Renal cortical epithelial cell (primary cell): ENCODE data around the gene MRPL24. TPM values are rescaled to one million over a fixed set of nuclear protein-coding genes. Genes with fewer than 3 reads are reported as not detected.

Experiments used
- DNase-seq: peaks from one replicate; pipeline ENCODE4 v3.0.0-alpha.2; 2011; ENCODE audit warnings: low read depth
- total RNA-seq: library from RNA; depleted of rRNA; stranded (reverse); fragments of >200 nt; gene quantifications from 2 replicates; pipeline ENCODE4 v1.2.3, GENCODE V29; 2014

The MRPL24 gene
- total RNA-seq, 1 donor from 2014 or later: 26.3 TPM

DNA sequence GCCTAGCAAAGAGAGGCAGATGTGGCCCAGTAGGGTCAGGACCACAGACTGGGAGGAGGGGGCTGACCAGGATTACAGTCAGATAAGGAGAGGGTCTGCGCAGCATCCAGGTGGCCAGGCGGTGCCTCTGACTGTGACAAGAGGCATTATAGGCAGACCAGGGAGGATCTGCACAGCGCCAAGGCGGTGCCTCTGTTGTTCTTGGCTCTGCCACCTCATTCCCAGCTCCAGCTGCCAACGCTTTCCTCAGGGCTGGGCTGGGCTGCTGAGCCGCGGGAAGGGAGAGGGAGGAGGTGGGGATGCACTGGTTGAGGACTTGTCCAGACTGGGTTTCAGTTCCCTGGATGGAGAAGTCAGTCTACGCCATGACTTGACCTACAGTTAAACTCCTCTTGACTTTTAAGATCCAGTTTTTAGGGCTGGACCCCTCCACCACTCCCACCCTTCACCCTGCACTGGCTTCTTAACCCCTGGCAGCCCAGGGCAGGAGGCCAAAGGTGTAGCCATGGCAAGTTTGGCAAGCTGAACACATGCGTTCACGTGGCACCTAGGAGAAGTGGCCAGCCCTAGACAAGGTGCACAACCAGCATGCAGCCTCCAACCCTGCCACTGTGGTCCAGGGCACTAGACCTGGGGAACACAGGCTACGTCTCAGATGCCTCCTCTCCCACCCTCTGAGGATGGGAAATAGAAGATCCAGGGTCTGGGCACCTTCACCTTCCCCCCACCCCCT lies 31.0 kb downstream of the MRPL24 start:
- peak; percentile 49 for DNase-seq

DNA sequence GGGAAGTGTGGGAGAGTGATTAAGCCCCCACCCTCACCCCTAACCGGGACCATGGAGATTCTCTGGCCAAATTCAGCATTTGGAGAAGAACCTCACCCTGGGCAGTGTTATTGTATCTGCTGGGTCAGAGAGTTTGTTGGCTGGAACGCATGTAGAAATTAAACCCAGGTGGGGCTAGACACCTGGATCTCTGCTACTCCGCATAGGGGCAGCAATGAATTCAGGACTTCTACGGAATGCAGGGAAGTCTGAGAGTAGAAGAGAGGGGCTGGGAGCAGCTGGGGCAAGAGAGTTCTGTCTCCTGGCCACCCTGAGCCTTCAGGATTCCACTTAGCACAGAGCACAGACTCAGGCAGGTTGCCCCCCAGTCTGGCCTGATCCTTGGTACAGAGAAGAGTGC lies 31.9 kb downstream of the MRPL24 start:
- no peak for DNase-seq

DNA sequence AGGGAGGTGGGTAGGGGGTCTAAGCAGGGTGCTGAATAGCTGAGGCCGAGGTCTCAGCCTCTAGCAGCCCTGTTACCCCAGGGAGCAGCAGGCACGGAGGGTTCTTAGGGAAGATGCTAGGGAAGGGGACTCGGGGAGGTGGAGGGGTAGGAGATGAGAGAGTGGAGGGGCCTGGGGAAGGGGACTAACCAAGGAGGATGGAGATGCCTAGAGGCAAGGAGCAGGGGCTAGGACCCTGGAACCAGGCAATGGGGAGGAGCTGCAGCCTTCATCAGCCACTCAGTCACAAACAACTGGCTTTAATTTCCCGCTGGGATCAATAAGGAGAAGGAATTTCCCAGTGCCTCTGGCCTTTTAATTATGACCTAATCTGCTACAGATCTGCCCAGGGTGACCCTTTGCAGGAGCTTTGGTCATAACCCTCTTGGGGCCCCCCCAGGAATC lies 32.6 kb downstream of the MRPL24 start:
- no peak for DNase-seq

DNA sequence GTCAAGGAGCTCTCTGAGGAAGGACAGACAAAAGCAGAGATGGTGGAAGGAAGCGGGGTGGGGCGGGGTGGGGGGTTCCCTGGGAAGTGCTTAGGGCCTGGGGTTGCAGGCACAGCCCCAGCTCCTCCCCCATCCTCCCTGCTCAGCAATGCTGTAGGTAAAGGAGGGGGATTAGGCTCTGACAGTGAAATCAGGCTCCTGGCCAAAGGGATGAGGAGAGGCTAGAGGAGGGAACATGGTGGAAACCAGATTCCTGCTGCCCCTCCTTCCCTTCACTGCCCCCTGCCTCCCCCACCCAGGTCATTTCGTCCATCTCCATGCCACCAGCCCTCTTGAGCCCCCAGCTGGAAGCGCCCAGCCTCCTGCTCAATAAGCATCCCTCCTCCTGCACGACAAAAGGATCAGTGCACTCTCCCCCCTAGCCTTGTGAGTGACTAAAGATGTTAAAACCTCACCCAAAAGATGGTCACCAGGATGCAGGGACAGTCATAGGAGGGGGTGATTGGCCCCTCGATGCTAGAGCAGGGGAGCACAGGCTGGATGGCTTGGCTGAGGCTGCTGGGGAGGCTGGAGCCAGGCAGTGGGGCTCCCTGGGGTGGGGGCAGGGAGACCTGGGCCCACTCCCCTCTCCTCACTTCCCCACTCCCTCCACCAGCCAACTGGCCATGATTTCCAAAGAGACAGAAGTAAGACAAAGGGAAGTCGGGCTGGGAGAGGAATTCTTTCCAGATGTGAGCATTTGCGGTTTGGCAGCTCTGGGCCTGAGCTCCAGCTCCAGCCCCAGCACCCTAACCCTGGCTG lies 33.3 kb downstream of the MRPL24 start:
- no peak for DNase-seq

DNA sequence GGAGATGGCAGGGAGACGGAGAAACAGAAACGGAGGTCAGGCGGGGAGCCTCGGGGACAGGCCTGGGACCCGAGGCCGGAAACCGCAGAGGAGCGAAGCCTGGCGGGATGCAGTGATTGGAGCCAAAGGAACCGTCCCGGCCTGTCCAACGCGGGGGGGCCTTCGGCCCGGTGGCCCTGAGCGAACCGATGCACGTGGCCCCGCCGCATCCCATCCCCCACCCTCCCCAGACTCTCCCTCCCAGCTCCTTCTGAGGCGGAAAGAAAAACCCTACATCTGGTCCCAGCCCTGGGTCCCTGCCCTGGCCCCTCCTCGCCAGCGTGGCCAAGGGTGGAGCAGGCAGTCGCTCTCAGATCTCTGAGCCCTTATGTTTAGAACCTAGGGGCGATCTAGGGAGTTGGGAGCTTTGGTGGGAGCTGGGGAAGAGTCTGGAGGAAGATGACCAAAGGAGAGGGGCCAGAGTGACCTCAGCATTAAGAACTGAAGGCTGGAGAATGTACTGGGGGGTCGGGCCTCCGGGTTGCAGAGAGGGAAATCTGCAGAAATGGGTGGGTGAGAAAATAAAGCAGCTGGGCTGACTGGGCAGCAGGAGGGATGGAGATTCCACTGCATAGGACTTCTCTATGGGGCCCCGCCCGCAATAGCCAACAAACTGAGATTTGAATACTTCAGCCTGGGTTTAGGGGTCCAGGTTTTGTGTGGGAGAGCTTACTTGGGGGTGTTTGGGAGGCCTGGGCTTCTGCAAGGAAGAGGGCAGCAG lies 34.1 kb downstream of the MRPL24 start:
- no peak for DNase-seq

DNA sequence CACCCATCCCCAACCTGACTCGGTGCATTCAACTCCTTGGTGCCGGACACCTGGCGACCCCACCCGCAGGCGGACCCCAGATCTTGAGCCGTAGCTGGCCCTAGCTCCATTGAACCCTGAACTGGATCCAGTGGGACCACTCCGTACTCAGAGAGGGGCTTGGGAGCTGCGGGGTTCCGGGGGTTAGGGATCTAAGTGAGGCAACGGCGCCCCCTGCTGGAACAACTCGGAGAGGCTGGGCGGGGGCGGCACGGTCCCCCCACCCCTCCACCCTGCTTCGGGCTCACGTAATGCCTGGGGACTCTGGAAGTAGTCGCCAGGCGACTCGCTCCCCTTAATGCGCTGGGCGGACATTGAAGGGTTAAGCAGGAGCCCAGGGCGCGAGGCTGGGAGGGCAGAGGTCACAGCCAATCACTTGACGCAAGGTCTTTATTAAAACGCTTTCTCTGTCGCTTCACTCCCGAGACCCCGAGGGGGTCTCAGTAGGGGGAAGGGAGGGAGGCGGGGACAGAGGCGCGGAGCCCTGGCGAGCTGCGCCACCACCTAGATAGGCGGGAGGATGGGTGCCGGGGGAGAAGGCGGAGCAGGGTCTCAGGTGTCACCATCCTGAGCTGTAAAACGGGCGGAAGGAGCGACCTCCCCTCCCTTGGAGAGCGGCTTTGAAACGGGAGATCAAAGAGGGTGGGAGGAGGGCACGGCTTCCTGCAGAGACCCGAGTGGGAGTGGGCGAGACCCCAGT lies 34.8 kb downstream of the MRPL24 start:
- DNase-seq: no peak

DNA sequence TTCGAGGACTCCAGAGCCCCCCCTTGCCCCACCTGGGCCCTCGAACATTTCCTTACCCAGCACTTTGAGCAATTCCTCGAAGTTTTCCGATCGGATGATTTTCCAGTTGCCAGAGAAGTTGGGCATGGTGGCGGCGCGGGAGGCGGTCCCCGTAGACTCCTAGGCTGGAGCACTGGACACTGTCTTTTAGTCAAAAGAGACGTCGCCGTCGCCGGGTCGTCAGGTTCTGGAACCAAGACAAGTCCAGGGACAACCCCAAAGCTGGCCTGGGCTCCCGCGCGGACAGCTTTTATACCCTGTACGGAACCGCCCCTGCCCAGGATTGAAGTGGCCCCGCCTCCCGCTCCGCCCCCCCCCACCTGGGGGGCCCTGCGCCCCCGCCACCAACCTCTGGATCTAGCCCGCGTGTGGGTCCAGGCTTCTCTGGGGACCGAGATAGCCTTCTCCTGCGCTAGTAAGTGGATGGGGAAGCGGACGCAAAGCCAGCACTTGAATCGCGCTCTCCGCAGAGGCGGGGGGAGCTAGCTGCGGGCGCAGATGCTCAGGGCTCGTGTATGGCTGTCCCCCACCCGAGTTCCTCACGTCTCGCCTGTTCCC lies 35.5 kb downstream of the MRPL24 start, which contains the start of gene CRABP2:
CRABP2 (minus strand) TSS at position 263 of the 597 bp plus-strand sequence; CDS start at position 126, 137 bp downstream.
- DNase-seq: peak; percentile 22

DNA sequence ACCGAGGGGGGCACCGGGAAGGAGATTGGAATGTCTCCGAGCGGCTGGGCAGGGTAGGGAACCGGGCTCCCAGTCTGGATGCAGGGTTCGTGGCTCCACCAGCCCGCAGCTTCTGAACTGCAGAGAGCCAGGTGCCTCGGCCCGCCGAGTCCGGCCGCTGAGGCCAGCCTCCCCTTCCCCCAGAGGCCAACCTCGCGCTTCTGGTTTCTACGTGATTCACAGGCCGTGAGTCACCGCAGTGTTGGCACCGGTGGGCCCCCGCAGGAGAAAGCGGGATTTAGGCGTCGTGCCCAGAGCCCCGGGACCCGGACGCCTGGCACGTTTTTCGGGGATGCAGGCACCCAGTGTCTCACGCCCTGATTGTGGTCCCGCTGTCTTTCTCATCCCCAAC lies 36.0 kb downstream of the MRPL24 start:
- peak; percentile 58 for DNase-seq

DNA sequence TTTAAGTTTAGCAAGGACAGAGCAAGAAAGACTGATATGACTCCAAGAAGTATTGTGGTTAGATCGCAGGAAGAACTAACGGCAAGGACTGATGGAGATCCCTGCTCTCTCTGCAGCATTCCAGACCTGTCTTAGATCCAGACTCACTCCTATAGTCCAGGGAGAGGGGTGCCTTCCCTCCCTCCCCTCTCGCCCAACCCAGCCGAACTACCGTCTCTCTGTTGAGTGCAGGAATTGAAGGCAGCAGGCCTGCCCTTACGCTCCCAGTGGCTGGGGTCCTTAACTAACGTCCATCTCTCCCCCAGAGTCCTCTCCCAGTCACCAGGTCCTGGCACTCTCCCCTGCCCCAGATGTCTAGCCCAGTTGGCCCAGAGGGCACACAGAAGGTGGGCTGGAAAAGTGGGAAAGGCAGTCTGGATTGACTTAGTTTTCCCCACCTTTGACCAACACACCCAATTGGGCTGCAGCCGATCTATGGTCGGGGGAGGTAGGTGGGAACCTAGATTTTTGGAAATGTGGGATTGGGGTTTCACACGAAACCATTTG lies 36.6 kb downstream of the MRPL24 start:
- no peak for DNase-seq

DNA sequence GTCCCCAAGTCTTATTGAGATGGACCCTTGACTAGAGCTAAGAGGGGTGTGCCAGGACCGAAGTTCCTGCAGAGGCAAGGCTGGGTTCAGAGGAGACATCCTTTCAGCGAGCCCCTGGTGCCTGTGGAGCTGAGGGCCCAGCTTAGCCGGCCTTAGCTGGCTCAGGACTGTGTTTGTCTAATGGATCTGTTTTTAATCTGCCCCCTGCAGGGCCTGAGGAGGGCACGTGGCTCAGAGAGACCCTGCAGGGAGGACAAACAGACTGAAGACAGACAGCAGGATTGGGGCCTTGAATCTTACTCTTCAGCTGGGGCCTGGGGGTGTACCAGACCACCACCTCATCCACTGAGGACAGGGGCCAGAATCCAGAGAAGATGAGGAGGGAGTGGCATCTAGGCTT lies 37.1 kb downstream of the MRPL24 start:
- DNase-seq: no peak

DNA sequence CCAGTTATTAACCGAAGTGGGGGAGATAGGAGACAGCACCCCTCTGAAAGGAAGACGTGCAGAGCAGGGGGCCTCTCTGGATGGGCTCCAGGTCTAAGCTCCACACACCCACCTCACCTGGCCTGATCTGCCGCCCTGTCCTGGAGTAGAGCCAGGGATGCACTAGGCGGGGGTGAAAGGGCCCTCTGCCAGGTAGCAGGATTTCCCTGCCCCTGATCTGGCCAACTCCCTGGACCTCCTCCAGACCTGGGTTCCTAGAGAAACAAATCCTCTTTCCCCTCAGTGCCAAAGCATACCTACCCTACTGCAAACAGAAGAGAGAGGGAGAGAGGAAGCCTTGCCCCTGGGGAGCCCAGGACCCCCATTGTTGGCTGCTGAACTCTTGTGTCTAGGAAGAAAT lies 37.6 kb downstream of the MRPL24 start:
- no peak for DNase-seq

DNA sequence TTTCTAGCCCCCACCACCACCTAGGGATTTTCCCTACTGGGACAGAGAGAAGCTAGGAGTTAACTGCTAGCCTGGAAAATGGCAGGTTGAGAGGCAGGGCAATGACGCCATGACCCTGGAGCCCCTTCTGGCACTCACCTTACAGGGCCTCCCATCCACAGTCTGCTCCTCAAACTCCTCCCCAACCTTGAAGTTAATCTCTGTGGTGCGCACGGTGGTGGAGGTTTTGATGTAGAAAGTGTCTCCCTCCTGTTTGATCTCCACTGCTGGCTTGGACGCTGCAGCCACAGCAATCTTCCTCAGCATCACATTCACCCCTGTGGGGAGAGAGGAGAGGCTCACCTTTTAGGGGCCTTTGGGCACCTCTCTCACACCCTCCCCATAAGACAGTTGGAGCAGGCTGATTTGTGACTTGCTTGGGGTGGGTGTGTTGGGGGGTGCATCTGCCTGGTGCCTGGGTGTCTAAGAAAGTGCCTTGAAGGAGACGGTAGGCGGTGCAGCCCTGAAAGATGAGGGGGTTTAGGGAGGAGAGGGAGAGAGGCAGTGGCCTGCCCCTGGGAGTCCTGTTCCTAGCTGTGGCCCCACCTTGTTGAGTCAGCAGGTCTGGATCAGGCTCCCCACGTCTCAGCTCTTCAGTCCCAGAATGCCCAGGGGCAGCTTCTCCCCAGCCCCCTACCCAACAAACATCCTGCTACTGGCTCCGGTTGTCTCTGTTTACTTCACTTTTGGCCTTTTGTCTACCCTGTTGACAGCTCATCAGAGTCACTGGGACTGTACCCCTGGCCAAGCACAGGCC lies 40.0 kb downstream of the MRPL24 start:
- no peak for DNase-seq

DNA sequence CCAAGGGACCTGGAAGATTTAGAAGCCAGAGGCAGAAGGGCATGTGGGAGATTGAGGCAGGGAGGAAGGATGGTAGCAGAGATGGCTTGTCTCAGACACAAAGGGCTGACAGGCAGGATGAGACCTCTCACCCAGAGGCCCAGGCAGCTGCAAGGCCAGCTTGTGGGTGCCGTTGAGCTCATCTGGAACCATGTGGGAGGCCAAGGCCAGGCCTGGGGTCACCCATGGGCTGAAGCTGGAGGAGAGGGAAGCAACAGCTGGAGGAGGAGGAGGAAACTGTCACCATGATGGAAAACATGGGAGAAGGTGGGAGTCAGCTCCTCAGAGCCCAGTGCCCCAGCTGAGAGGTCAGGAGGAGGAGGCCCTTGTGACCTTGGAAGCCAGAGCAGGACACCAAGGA lies 41.9 kb downstream of the MRPL24 start:
- no peak for DNase-seq

DNA sequence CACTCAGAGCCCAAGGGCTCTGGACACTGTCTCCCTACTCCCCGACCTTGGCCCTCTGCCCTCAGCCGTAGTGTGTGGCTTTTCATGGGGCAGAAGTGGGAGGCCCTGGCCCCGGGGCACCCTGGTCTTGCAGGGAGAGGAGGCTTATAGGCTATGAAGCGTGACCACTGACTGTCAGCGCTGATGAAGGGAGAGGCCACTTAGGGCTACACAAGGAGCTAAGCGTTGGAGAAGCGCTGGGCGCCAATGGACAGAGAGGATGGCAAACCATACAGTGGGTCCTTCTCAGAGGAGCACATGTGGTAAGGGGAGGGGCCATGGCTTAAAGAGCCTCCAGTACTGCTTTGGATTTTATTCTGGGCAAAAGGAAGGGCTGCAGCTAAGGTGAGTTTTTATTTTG lies 43.4 kb downstream of the MRPL24 start:
- DNase-seq: no peak

DNA sequence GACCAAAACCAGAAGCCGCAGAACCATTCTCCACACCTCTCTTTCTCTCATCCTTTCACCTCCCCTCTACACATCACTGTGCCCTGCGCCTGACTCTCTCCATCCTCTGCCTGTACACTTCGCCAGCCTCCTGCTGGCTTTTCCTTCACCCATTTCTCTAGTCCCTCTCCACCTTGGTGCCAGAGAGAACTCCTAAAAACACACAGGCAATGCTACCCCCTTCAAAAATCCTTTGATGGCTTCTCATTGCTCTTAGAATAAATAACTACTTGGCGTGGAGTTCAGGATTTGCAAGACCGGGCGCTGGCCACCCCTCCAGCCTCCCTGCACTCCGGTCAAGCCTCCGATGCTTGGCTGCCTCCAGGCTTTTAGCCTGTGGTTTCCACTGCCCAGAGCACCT lies 44.1 kb downstream of the MRPL24 start:
- no peak for DNase-seq

DNA sequence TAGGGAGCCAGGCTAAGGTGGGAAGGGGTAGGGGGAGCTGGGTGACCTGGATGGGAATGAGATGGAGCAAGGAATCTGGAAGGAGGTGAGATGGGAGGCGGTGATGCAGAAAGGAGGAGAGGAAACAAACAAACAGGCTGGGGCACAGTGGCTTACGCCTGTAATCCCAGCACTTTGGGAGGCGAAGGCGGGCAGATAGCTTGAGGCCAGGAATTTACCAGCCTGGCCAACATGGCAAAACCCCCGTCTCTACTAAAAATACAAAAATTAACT lies 46.3 kb downstream of the MRPL24 start:
- DNase-seq: no peak

DNA sequence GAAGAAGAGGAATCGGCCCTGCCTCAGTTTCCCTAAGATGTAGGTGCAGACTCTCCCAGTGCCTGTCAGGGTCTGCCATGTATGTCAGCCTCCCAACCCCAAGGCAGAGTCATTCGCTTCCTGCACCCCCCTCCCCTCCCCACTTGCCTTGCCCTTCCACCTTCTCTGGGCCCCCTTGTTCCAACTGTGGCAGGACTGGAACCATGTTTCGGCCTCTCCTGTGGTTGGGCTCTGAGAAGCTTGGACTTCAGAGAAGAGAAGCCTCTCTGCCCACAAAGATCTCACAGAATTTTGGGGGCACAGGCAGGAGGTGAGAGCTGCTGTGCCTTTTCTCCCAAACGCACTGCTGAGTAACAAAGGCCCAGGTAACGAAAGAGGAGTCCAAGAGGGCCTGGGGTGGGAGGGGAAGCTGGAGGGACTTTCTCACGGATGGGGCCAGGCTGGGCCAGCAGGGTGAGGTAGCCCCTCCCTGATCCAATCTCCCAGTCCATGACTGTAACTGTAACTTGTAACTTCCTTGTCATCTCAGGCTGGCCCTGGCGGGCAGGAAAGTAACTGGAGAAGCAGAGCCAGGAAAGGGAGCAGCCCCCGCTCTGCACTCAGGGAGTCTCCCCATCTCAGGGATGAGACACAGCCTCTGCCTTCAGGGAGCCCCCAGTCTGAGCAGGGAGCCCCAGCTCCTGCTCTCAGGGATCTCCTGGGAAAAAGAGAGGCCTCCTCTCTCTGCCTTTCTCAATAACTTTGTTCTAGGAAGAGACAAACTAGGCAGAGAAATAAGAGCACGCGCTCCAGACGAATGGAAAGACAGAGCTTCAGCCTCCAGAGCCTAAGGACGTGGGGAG lies 46.8 kb downstream of the MRPL24 start:
- no peak for DNase-seq

DNA sequence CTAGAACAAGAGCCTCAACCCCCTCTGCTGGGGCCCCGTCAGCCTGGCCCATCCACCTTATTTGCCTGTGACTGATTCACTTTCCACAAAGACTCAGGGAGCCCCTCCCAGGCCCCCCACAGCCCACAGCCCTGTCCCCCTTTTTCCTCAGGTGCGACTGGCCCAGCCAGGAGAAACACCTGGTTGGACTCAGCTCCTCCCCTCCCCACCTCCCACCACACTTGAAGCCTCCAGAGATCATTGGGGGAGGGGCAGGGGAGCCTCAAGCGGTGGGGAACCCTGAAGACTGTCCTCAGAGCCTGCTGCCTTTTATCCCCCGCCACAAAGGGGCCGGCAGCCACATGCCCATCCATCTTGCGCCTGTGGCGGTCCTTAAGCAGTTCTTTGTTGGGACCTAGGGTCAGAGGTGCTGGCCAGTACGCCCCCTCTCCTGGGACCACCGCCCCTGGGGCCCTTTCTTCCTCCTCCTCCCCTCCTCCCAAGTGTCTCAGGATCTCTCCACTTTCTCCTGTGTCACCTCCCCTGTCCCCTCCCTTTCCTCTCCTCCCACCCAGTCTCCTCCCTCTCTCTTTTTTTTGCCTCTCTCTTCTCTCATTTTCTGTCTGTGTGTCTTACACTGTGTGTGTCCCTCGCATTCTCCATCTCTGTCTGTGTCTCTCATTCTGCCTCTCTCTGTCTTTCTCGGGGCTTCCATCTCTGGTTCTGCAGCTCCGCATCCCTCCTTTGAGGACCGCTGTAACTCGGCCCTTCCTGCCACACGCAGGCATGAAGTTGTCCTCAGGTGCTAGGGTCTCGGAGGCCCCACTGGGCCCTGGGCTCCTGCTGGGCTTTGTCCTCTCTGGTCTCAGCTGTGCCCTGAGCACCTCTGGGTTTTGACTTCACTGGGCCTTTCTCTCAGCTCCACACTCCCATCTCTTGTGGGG lies 47.7 kb downstream of the MRPL24 start:
- no peak for DNase-seq
